DND-41 (cell line): ENCODE measurements around the gene DLGAP1.

Experiments
- ATAC-seq: fragments of 200-7000 bp; cut with Tn5 transposase; 3 replicates; pipeline ENCODE4 v1.9.1; 2021; ENCODE audit warnings: low read depth; ENCODE audit not compliant: insufficient read depth
- DNase-seq: peaks from one replicate; pipeline ENCODE4 v3.0.0-alpha.2; 2020
- H2AFZ ChIP-seq: 2 replicates; pipeline ENCODE4 v1.6.0; 2012; ENCODE audit warnings: low read depth, low read length
- H3K27ac ChIP-seq: 2 replicates; pipeline ENCODE4 v1.5.1; 2012; ENCODE audit warnings: low read length, inconsistent platforms
- H3K27me3 ChIP-seq: fragments of 200-600 bp; sonication (generic); 2 replicates; pipeline ENCODE4 v1.6.0; 2012; ENCODE audit warnings: low read length, mild to moderate bottlenecking, inconsistent platforms; ENCODE audit not compliant: insufficient read depth, poor library complexity
- H3K36me3 ChIP-seq: 2 replicates; pipeline ENCODE4 v1.5.1; 2012; ENCODE audit warnings: low read length, inconsistent platforms; ENCODE audit not compliant: insufficient read depth
- H3K4me1 ChIP-seq: 2 replicates; pipeline ENCODE4 v1.5.1; 2012; ENCODE audit warnings: mild to moderate bottlenecking, low read length; ENCODE audit not compliant: insufficient read depth
- H3K4me2 ChIP-seq: 2 replicates; pipeline ENCODE4 v1.6.0; 2012; ENCODE audit warnings: mild to moderate bottlenecking, moderate library complexity, low read length, inconsistent platforms; ENCODE audit not compliant: insufficient read depth
- H3K4me3 ChIP-seq, 2 experiments: fragments of 200-600 bp in 1 of 2; shearing (Covaris generic) in 1 of 2; 2 replicates each; pipeline ENCODE4 v1.5.1; 2012 to 2016; ENCODE audit warnings: inconsistent platforms in 2 of 2, low read length in 2 of 2, mild to moderate bottlenecking in 2 of 2, low read depth in 1 of 2, moderate library complexity in 1 of 2
- H3K79me2 ChIP-seq: 2 replicates; pipeline ENCODE4 v1.6.0; 2012; ENCODE audit warnings: low read length, inconsistent platforms; ENCODE audit not compliant: insufficient read depth
- H3K9ac ChIP-seq: 2 replicates; pipeline ENCODE4 v1.6.0; 2012; ENCODE audit warnings: low read depth, mild to moderate bottlenecking, inconsistent platforms, low read length, moderate library complexity
- H3K9me3 ChIP-seq: 2 replicates; pipeline ENCODE4 v1.5.1; 2012; ENCODE audit warnings: low read length, moderate library complexity, mild to moderate bottlenecking, inconsistent platforms; ENCODE audit not compliant: insufficient read depth, severe bottlenecking
- H4K20me1 ChIP-seq: 2 replicates; pipeline ENCODE4 v1.6.0; 2012; ENCODE audit warnings: low read length; ENCODE audit not compliant: insufficient read depth
- EZH2 ChIP-seq: IDR thresholded peaks from 3 replicates; pipeline ENCODE4 v1.6.1; 2012; ENCODE audit warnings: borderline replicate concordance, low read depth, mild to moderate bottlenecking, moderate library complexity, low read length, inconsistent platforms; ENCODE audit not compliant: severe bottlenecking
- TF ChIP-seq, protein P1 (sequence below): IDR thresholded peaks from 2 replicates; pipeline ENCODE4 v1.5.1; 2012; ENCODE audit warnings: borderline replicate concordance, low read length, moderate library complexity, mild to moderate bottlenecking; ENCODE audit not compliant: poor library complexity, severe bottlenecking; ENCODE audit errors: extremely low read depth

The DLGAP1 gene

DNA sequence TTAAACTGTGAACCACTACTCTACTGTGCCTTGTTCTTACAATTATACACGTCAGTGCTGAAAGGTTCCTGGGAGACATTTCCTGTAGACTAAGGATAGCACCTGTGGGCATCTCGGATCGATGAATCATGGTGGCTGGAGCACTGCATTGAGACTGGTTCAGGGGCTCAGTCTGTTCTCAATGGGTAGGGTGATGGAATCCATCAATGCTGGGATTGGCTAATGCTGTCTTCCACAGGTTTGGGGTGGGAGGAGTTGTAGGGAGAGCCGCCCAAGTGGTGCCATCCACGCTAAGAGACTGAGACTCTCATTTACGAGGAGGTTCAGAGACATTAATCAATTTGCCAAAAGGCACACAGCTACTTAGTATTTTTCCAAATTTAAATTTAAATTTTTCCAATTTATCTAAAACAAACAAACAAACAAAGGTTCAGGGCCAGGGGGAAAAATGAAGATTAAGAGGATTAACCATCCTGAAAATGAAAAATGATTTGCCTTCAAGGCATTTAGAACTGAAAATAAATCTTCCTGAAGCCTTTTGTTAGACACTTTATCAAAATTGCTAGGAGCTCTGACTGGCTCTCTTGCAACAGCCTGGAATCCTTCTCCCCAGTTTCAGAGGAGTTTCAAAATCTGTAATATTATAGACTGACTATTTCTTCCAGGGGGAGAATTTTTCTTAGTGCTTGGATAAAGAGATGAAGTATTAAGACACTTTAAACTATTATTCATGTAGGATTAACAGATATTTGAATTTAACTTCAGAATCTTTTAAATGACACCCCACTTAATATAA lies 645.9 kb downstream of the DLGAP1 start:
- DNase-seq, result no peak
- H2AFZ ChIP-seq, result no peak overlapping the region

DNA sequence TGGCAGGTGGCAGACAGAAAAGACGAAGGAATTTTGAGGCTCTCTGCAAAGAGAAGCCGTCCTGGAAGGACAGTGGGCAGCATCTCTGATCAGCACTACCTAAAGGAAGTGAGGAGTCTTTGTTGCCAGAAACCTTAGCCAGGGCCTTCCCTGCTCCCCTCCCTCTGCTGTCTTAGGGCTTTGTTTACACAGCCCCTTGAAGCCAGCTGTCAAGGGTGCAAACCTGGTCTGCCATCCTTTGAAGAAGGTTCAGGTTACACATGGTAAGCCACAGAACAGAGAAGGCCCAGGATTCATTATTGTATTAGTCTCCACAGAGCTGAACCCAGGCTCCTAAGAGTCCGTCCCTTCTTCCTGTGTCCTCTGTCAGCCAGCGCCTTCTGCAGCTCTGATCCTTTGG lies 648.5 kb downstream of the DLGAP1 start:
- TF ChIP-seq, protein P1, sequence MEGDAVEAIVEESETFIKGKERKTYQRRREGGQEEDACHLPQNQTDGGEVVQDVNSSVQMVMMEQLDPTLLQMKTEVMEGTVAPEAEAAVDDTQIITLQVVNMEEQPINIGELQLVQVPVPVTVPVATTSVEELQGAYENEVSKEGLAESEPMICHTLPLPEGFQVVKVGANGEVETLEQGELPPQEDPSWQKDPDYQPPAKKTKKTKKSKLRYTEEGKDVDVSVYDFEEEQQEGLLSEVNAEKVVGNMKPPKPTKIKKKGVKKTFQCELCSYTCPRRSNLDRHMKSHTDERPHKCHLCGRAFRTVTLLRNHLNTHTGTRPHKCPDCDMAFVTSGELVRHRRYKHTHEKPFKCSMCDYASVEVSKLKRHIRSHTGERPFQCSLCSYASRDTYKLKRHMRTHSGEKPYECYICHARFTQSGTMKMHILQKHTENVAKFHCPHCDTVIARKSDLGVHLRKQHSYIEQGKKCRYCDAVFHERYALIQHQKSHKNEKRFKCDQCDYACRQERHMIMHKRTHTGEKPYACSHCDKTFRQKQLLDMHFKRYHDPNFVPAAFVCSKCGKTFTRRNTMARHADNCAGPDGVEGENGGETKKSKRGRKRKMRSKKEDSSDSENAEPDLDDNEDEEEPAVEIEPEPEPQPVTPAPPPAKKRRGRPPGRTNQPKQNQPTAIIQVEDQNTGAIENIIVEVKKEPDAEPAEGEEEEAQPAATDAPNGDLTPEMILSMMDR, result no peak
- TF ChIP-seq EZH2, result no peak
- Histone ChIP-seq H3K27me3 (peaks cover 6% of the 10 kb centered on the region), H3K4me1 (no peaks in the 10 kb centered on the region), H3K4me3 (no peak overlapping the region), H3K79me2 (no peaks in the 10 kb centered on the region), H3K9me3 (no peaks in the 10 kb centered on the region), H4K20me1 (no peaks in the 10 kb centered on the region), H2AFZ (no peak overlapping the region), H3K36me3 (no peaks in the 10 kb centered on the region), H3K9ac (no peak overlapping the region), H3K27ac (no peak overlapping the region), H3K4me2 (no peak overlapping the region)
- no peak for DNase-seq
- 0 out of 3 replicates have a peak, but pooled peaks have one; percentile 24 for ATAC-seq

More for the DNA sequence above, 645.9 kb downstream of the DLGAP1 start:
- no peaks in the 10 kb centered on the region for H3K79me2 ChIP-seq
- no peak overlapping the region for H3K4me3 ChIP-seq
- H3K4me1 ChIP-seq, result no peaks in the 10 kb centered on the region
- ATAC-seq, result no peak
- no peak overlapping the region for H3K4me2 ChIP-seq
- H3K36me3 ChIP-seq, result no peaks in the 10 kb centered on the region
- H3K9me3 ChIP-seq, result no peaks in the 10 kb centered on the region
- no peak for TF ChIP-seq EZH2
- TF ChIP-seq, protein P1, result no peak
- no peak overlapping the region for H3K9ac ChIP-seq
- no peaks in the 10 kb centered on the region for H4K20me1 ChIP-seq
- peaks cover 6% of the 10 kb centered on the region for H3K27me3 ChIP-seq
- no peak overlapping the region for H3K27ac ChIP-seq

GRCh38 chr18:3804336-3804735 lies 650.8 kb downstream of the DLGAP1 start:
- no peak overlapping the region for H3K4me2 ChIP-seq
- ATAC-seq (no peak), DNase-seq (no peak)
- no peaks in the 10 kb centered on the region for H3K79me2 ChIP-seq
- H3K4me3 ChIP-seq, result no peak overlapping the region
- H3K9ac ChIP-seq, result no peak overlapping the region
- H3K36me3 ChIP-seq, result no peaks in the 10 kb centered on the region
- TF ChIP-seq EZH2, result no peak
- TF ChIP-seq, protein P1, result no peak
- no peak overlapping the region for H2AFZ ChIP-seq
- H3K27ac ChIP-seq, result no peak overlapping the region
- H3K9me3 ChIP-seq, result no peaks in the 10 kb centered on the region
- no peaks in the 10 kb centered on the region for H3K4me1 ChIP-seq
- no peaks in the 10 kb centered on the region for H4K20me1 ChIP-seq
- H3K27me3 ChIP-seq, result peaks cover 6% of the 10 kb centered on the region
